ENCODE results near the gene CCSER1. TPM values are rescaled to one million over a fixed set of nuclear protein-coding genes. Genes with fewer than 3 reads are reported as not detected.
"Not testable (repeated sequence)": the region's sequence is repeated elsewhere in the genome, so short reads cannot be mapped to it uniquely, and the experiment has no call there.

CCSER1 gene
- total and polyA plus RNA-seq, 7 donors, result 0.06 to 2.5 (median 0.30) TPM

DNA sequence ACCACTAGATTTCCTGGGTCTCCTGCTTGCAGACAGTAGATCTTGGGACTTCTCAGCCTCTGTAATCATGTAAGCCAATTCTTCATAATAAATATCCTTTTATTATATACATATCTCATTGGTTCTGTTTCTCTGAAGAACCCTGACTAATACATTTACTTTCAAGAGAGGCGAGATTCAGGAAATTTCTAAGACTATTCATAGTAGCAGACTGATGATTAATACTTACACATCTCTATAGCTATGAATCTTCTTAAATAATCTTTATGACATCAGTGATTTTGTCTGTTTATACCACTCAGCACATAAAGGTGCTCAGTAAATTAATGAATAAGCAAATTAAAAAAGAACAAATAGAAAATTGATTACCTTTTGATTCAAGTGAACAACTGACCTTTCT, 1494.3 kb downstream of the CCSER1 start:
- Histone ChIP-seq H3K9me3 (no peaks in the 10 kb centered on the region), H3K4me1 (no peaks in the 10 kb centered on the region), H3K4me3 (no peak overlapping the region), H3K36me3 (ENCODE audit: insufficient read depth in 1 of 2, low read depth in 1 of 2) (no peaks in the 10 kb centered on the region), H3K27ac (no peak overlapping the region), H3K27me3 (ENCODE audit: insufficient read depth in 3 of 3, low read length in 2 of 3) (no peaks in the 10 kb centered on the region)
- TF ChIP-seq, protein P1, sequence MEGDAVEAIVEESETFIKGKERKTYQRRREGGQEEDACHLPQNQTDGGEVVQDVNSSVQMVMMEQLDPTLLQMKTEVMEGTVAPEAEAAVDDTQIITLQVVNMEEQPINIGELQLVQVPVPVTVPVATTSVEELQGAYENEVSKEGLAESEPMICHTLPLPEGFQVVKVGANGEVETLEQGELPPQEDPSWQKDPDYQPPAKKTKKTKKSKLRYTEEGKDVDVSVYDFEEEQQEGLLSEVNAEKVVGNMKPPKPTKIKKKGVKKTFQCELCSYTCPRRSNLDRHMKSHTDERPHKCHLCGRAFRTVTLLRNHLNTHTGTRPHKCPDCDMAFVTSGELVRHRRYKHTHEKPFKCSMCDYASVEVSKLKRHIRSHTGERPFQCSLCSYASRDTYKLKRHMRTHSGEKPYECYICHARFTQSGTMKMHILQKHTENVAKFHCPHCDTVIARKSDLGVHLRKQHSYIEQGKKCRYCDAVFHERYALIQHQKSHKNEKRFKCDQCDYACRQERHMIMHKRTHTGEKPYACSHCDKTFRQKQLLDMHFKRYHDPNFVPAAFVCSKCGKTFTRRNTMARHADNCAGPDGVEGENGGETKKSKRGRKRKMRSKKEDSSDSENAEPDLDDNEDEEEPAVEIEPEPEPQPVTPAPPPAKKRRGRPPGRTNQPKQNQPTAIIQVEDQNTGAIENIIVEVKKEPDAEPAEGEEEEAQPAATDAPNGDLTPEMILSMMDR (IDR thresholded peaks at IDR 0.05), result no peak
- no peak for DNase-seq
- intact Hi-C loops (cut with DNase I), result no loop called here
- WGBS, 3 donors, result 80 to 85% (median 82%) methylated on average over 1 of the region's 1 CpG
- ATAC-seq, result no peak

- H3K27ac ChIP-seq, result no peak overlapping the region
- DNase-seq (no peak), ATAC-seq (no peak)
- H3K9me3 ChIP-seq, result no peaks in the 10 kb centered on the region
- no peak overlapping the region for H3K4me3 ChIP-seq
- TF ChIP-seq, protein P1 (IDR thresholded peaks at IDR 0.05), result no peak
- WGBS, 3 donors, result 55 to 58% (median 57%) methylated on average over 3 of the region's 3 CpGs
- H3K27me3 ChIP-seq (ENCODE audit: insufficient read depth in 3 of 3, low read length in 2 of 3), result no peaks in the 10 kb centered on the region
- intact Hi-C loops (cut with DNase I), result no loop called here
- H3K36me3 ChIP-seq (ENCODE audit: insufficient read depth in 1 of 2, low read depth in 1 of 2), result no peaks in the 10 kb centered on the region
- no peaks in the 10 kb centered on the region for H3K4me1 ChIP-seq
These were observed 1495.9 kb downstream of the CCSER1 start for GRCh38 chr4:91622925-91623602.

- WGBS, 3 donors, result 73 to 79% (median 76%) methylated on average over 4 of the region's 4 CpGs
- intact Hi-C loops (cut with DNase I); H3K4me1 ChIP-seq; H3K27ac ChIP-seq; DNase-seq; ATAC-seq; H3K4me3 ChIP-seq; H3K9me3 ChIP-seq; H3K27me3 ChIP-seq (ENCODE audit: insufficient read depth in 3 of 3, low read length in 2 of 3); H3K36me3 ChIP-seq (ENCODE audit: insufficient read depth in 1 of 2, low read depth in 1 of 2): not testable (repeated sequence)
These were observed 1496.4 kb downstream of the CCSER1 start for GRCh38 chr4:91623603-91623967.

DNA sequence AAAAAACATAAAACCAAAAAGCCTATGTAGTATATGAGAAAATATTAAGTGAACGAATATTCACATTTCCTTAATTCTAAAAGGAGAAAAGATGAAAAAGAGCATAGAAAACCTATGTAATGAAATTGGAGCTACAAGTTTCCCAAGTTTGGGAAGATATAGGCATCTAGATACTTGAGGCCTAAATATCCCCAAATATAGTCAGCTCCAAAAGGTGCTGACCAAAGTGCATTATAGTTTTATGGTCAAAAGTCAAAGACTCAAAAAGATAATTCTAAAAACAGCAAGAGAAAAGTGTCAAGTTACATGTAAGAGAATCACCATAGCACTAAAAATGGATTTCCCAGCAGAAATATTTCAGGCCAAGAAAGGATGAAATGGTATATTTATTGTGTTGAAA, 1502.9 kb downstream of the CCSER1 start:
- no peaks in the 10 kb centered on the region for H3K27me3 ChIP-seq (ENCODE audit: insufficient read depth in 3 of 3, low read length in 2 of 3)
- H3K36me3 ChIP-seq (ENCODE audit: insufficient read depth in 1 of 2, low read depth in 1 of 2), result no peaks in the 10 kb centered on the region
- no peak for ATAC-seq
- DNase-seq, result no peak
- H3K4me1 ChIP-seq, result no peaks in the 10 kb centered on the region
- intact Hi-C loops (cut with DNase I), result no loop called here
- TF ChIP-seq, protein P1 (IDR thresholded peaks at IDR 0.05), result no peak
- H3K9me3 ChIP-seq, result no peaks in the 10 kb centered on the region
- 38 to 97% (median 86%) methylated on average over 1 of the region's 1 CpG for WGBS, 3 donors
- H3K27ac ChIP-seq, result no peak overlapping the region
- no peak overlapping the region for H3K4me3 ChIP-seq

DNA sequence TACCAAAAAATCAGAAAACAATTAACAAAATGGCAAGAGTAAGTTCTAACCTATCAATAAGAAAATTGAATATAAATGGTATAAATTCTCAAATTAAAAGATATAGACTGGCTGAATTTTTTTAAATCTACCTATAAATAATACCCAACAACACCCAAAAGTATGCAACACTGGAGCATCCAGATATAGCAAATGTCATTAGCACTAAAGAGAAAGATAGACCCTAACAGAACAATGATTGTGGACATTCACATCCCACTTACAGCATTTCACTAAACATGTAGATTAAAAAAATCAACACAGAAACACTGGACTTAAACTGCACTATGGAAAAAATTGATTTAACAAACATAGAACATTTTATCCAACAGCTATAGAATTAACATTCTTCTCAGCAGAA, 1503.6 kb downstream of the CCSER1 start:
- no peak overlapping the region for H3K4me3 ChIP-seq
- H3K27ac ChIP-seq, result no peak overlapping the region
- H3K27me3 ChIP-seq (ENCODE audit: insufficient read depth in 3 of 3, low read length in 2 of 3), result no peaks in the 10 kb centered on the region
- ATAC-seq, result no peak
- TF ChIP-seq, protein P1 (IDR thresholded peaks at IDR 0.05), result no peak
- H3K9me3 ChIP-seq, result no peaks in the 10 kb centered on the region
- intact Hi-C loops (cut with DNase I), result no loop called here
- no peak for DNase-seq
- H3K36me3 ChIP-seq (ENCODE audit: insufficient read depth in 1 of 2, low read depth in 1 of 2), result no peaks in the 10 kb centered on the region
- H3K4me1 ChIP-seq, result no peaks in the 10 kb centered on the region
